ENCODE data around the gene CDK8.

Gene CDK8

GRCh38 chr13:26442541-26442940, 188.6 kb downstream of the CDK8 start:
- no peak overlapping the region for H3K27ac ChIP-seq (ENCODE audit: low read depth, low read length)
- peaks cover 8% of the 10 kb centered on the region for H3K9me3 ChIP-seq (ENCODE audit: insufficient read depth, low read depth, low read length)
- no peaks in the 10 kb centered on the region for H3K27me3 ChIP-seq (ENCODE audit: insufficient read depth, low read length)
- 90% methylated on average over 1 of the region's 1 CpG for WGBS
- no peak overlapping the region for H3K9ac ChIP-seq (ENCODE audit: low read depth, low read length)
- H3K36me3 ChIP-seq (ENCODE audit: insufficient read depth, low read length): no peaks in the 10 kb centered on the region
- no peaks in the 10 kb centered on the region for H3K4me1 ChIP-seq (ENCODE audit: insufficient read depth, low read length)
- H3K4me3 ChIP-seq (ENCODE audit: low read length): no peak overlapping the region

DNA sequence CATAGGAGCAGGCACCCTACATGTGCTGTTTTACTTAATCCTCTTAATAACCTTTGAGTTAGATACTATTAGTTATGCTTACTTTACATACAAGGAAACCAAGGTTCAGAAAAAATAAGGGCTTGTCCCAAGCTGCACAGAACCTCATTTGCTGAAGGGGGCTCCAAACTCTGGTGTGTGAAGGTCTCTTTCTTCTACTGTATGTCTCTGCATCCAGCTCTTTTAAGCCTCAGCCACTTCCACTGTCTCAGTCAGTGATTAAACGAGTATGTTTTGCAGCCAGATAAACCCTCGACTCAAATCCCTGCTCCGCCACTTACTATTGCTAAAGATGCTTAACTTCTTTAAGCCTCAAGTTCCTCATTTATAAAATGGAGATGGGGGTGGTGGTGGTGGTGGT, 191.2 kb downstream of the CDK8 start:
- no peaks in the 10 kb centered on the region for H3K27me3 ChIP-seq (ENCODE audit: insufficient read depth, low read length)
- no peaks in the 10 kb centered on the region for H3K36me3 ChIP-seq (ENCODE audit: insufficient read depth, low read length)
- H3K4me1 ChIP-seq (ENCODE audit: insufficient read depth, low read length): no peaks in the 10 kb centered on the region
- H3K9me3 ChIP-seq (ENCODE audit: insufficient read depth, low read depth, low read length): no peaks in the 10 kb centered on the region
- no peak overlapping the region for H3K4me3 ChIP-seq (ENCODE audit: low read length)
- H3K9ac ChIP-seq (ENCODE audit: low read depth, low read length): no peak overlapping the region
- H3K27ac ChIP-seq (ENCODE audit: low read depth, low read length): no peak overlapping the region
- 89% methylated on average over 3 of the region's 3 CpGs for WGBS

- Histone ChIP-seq H3K27me3 (ENCODE audit: insufficient read depth, low read length) (no peaks in the 10 kb centered on the region), H3K9me3 (ENCODE audit: insufficient read depth, low read depth, low read length) (no peaks in the 10 kb centered on the region), H3K4me3 (ENCODE audit: low read length) (no peak overlapping the region), H3K9ac (ENCODE audit: low read depth, low read length) (no peak overlapping the region), H3K36me3 (ENCODE audit: insufficient read depth, low read length) (no peaks in the 10 kb centered on the region), H3K4me1 (ENCODE audit: insufficient read depth, low read length) (no peaks in the 10 kb centered on the region), H3K27ac (ENCODE audit: low read depth, low read length) (no peak overlapping the region)
- WGBS: 100% methylated on average over 1 of the region's 3 CpGs
Observed at GRCh38 chr13:26446751-26447150, 192.8 kb downstream of the CDK8 start.

- no peak overlapping the region for H3K27ac ChIP-seq (ENCODE audit: low read depth, low read length)
- no peaks in the 10 kb centered on the region for H3K4me1 ChIP-seq (ENCODE audit: insufficient read depth, low read length)
- WGBS: 90% methylated on average over 2 of the region's 2 CpGs
- H3K27me3 ChIP-seq (ENCODE audit: insufficient read depth, low read length): no peaks in the 10 kb centered on the region
- no peak overlapping the region for H3K9ac ChIP-seq (ENCODE audit: low read depth, low read length)
- no peaks in the 10 kb centered on the region for H3K36me3 ChIP-seq (ENCODE audit: insufficient read depth, low read length)
- H3K9me3 ChIP-seq (ENCODE audit: insufficient read depth, low read depth, low read length): no peaks in the 10 kb centered on the region
- no peak overlapping the region for H3K4me3 ChIP-seq (ENCODE audit: low read length)
Observed at GRCh38 chr13:26448032-26448431, 194.1 kb downstream of the CDK8 start.

- Histone ChIP-seq H3K36me3 (ENCODE audit: insufficient read depth, low read length) (no peaks in the 10 kb centered on the region), H3K9me3 (ENCODE audit: insufficient read depth, low read depth, low read length) (no peaks in the 10 kb centered on the region), H3K4me3 (ENCODE audit: low read length) (no peak overlapping the region), H3K4me1 (ENCODE audit: insufficient read depth, low read length) (no peaks in the 10 kb centered on the region), H3K27ac (ENCODE audit: low read depth, low read length) (no peak overlapping the region), H3K9ac (ENCODE audit: low read depth, low read length) (no peak overlapping the region), H3K27me3 (ENCODE audit: insufficient read depth, low read length) (no peaks in the 10 kb centered on the region)
- 85% methylated on average over 2 of the region's 2 CpGs for WGBS
Observed at GRCh38 chr13:26449063-26449848, 195.3 kb downstream of the CDK8 start.

All from HUES64 (cell line).